ENCODE measurements around the gene ASPG.

Gene ASPG

DNA sequence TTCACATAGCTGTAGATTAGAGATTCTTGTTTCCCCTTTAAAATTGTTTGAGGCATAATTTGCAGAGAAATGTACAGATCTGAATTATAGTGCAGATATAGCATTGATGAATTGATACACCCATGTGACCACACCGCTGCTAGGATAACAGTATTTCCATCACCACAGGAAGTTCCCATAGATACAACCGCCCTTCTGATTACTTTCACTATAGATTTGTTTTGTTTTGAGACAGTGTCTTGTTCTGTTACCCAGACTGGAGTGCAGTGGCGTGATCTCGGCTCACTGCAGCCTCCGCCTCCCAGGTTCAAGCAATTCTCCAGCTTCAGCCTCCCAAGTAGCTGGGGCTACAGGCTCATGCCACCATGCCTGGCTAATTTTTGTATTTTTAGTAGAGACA lies 8.8 kb upstream of the ASPG start:
- DNase-seq: no peak

DNA sequence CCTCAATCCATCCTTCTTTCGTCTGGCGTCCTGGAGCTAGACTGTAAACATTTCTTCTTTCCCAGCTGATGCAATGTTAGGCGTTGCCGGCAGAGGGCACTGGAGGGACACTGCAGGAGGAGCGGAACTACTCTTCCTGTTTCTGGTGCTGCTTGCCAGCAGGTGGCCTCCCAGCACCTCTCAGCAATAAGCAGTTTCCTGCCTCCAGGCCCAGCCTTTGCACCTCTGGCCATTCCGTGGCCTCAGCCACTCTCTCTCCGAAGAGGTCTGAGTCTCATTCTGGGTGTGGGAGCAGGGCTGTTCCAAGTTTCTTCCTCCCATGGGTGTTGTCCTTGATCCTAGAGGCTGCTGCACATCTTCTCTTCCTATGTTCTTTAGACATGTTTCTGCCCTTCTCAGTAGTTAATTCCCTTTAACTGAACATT lies 7.5 kb upstream of the ASPG start:
- DNase-seq: peak; percentile 90

DNA sequence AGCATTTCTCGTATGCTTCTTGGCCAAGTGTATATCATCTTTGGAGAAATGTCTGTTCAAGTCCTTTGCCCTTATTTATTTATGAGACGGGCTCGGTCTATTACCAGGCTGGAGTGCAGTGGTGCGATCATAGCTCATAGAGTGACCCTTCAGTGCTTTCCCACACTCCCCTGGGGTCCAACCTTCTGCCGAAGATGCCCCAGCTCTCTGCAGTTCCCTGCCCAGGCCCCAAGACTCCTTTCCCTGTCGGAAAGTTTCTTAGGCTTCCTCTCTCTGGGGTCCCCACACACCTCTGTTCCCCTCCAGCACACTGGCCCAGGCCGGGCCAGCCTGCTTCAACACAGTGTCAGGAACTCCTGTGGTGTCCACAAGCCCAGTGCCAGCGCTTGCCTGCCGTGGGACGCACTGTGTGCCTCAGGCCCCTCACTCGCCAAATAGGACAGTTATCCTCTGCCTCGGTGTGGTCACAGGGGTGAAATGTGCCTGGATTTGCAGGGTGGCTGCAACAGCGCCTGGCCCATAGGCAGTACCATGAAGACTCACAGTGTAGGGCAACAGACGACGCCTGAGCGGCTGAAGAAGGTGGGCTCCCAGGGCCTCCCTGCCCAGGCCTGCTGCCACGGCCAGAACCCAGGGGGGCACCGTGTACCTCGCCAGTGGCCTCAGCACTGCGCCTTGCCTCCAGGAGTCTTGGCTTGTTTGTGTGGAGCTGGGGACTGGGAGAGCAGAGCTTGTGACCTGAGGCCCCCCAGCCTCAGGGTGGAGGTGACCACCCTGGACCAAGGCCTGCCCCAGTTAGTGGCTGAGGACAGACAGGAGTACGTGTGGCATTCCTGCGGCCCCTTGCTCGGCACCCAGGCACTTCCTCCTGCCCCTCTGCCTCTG lies 4.9 kb upstream of the ASPG start:
- no peak for DNase-seq

DNA sequence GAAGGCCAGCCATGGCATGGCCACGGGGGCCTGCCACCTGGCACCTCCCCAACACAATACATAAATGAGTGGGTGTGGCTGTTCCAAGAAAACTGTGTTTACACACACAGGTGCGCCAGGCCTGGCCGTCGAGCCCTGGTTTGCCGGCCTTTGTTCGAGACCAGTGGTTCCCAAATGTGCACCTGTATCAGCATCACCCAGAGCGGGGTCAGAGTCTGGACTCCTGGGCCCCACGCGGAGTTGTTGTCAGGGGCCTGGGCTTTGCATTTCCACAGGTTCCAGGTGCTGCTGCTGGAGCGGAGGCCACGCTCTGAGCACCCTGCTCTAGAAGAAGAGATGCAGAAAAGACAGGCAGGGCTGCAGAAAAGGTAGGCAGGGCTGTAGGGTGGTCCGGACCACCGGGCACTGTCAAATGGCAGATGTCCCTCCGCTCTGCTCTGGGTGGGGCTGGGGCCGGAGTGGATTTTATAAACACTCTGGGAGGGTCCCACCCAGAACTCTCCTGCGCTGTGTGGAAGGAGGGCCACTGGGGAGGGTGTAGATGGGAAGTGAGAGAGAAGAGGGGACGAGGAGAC lies 4.2 kb upstream of the ASPG start:
- DNase-seq: no peak

DNA sequence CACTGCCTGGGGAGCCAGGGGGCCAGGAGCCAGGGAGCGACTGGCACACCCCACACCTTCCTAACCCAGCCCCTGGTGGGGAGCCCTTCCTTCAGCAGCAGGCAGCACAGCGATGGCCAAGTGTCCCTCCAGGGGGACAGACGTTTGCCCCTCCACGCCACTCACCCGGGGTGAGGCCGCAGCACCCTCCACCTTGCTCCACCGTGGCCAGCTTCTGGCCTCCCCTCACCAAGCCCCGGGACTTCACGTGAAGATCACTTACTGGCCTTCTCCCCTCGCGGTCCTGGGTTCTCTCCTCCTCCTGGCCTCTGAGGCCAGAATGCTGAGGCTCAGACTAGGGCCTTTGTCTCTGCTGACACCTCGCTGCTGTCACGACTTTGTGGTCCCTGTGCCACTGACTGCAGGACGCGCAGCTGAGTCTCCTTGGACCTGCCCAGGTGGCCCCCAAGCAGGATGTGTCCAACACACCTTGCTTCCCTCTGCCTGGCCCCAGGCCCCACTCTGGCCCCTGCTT lies 3.5 kb upstream of the ASPG start:
- no peak for DNase-seq

DNA sequence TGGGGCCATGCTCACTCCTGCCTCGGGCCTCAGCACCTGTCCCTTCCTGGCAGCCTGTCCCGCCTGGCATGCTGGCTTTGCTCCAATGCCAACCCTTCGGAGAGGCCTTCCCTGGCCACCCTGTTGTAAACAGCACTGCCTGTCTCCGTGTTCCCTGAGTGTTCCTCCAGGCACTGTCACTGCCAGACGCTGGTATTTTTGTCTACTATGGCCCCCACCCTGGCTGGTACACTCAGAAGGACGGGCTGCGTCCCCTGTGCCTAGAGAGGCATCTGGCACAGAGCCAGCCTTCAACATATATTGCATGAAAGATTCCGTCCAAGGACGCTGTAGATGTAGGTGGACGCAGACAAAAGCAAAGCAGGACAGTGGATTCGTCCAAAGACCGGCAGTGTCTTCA lies 2.7 kb upstream of the ASPG start:
- peak; percentile 40 for DNase-seq

DNA sequence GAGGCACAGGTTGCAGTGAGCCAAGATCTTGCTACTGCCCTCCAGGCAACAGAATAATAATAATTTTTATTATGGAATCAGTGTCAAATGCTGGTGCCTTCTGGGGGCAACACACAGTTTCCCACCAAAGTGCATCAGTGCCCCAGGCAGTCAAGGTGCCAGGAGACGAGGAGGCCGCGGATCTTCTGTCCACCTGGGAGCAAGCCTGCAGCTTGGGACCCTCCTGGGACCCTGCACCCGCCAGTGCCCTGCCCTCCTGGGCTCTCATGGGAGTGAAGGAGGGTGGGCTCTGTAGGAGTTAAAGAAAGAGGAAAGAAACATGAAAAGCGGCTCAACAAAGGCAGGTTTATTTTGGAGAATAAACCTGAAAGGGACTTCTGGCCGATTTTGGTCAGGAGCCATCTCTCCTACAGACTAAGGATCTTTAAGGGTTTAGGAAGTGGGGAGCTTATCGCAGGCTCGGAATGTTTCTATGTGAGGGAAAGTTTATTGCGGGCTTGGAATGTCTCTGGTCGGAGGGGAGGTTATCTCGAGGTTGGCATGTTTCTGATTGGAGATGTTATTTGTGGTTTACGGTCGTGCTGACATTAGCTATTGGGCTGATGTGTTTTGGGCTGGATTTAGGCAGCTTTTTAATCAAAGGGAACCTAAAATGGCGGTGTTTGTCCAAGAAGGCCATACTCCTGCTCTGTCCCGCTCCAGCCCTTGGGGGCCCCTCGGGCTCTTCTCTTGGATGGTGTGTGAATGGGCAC lies 1.1 kb upstream of the ASPG start:
- DNase-seq: peak; percentile 40

DNA sequence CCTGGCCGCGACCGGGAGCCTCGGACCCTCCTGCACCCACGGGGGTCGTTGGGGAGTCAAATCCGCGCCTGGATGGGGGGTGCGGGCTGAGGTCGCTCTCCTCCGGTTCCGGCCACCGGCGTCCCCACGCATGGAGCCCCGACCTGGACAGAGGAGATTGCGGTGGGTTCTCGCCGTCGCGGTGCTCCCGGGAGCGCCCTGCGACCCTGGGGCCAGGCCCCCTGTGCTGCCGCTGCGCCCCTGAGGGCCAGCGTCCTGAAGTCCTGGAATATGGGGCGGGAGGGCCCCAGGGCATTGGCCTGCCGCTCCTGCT lies 345 bp downstream of the ASPG start:
- DNase-seq: no peak

DNA sequence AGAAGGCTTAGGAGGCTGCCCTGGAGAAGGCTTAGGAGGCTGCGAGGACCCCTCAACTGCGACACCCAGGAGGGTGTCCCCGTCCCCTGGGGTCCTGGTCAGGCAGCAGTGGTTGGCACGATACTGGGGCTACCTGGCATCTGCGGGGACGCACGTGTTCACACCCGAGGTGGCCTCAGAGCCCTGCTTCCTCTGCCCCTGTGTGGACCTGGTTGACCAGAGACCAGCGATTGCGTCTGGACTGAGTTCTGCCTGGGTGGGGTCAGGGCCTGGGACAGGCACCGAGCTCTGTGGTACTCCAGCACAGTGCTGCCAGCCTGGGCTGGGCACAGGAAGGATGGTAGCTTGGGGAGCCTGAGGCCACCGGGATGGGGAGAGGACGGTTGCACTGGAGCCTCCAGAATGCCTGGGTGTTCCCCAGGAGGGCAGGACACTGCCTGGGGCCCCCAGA lies 735 bp downstream of the ASPG start:
- peak; percentile 38 for DNase-seq

DNA sequence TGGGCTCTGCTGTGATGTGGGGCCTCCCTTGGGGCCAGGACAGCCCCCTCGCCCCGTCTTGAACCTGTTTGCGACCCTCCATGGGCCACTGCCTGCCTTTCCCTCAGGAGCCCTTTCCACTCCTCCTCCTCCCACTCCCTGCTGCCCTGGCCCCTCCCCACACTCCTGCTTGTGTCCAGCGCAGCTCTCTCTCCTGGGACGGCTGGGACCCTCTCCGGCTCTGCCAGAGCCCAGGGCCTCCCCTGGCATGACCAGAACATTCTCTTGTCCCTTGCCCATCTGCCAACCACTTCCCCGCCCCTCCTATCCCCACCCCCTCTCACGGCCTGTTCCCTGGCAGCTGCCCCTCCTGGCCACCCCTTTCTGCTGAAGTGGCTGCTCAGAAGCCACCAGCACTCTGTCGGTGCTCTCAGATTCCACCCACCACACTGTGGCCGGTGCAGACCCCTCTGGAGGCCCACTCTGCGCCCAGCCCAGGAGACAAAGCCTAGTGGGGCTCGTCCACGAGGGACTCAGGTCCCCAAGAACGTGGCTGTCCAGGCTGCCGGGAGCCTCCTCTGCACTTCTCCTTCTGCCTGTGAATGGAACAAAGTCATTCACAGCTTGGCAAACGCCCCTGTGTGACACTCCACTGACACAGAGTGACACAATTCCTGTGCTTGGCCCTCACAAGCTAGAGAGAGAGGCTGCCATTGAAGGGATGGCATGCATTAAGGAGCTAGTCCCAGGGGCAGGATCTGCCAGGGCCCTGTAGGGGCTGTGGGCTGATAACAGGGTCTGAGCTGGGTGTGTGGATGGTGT lies 1.4 kb downstream of the ASPG start:
- peak; percentile 35 for DNase-seq

DNA sequence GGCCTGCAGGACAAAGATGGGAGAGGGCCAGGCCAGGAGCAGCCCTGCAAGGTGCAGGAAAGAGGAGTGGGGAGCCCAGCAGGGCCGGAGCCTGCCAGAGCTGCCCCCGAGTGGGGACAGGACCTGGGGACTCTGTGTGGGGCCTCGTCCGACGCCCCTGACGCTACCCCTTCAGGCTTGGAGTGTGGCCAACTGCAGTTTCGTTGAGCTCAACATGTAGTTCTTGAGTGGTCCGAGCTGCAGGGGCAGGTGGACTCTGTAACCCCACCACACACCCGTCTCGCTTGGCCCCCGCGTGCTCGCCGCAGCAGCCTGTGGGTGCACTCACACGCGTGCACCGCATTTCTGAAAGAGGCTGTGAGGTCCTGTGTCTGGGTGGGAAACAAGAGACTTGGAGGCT lies 2.0 kb downstream of the ASPG start:
- DNase-seq: no peak

DNA sequence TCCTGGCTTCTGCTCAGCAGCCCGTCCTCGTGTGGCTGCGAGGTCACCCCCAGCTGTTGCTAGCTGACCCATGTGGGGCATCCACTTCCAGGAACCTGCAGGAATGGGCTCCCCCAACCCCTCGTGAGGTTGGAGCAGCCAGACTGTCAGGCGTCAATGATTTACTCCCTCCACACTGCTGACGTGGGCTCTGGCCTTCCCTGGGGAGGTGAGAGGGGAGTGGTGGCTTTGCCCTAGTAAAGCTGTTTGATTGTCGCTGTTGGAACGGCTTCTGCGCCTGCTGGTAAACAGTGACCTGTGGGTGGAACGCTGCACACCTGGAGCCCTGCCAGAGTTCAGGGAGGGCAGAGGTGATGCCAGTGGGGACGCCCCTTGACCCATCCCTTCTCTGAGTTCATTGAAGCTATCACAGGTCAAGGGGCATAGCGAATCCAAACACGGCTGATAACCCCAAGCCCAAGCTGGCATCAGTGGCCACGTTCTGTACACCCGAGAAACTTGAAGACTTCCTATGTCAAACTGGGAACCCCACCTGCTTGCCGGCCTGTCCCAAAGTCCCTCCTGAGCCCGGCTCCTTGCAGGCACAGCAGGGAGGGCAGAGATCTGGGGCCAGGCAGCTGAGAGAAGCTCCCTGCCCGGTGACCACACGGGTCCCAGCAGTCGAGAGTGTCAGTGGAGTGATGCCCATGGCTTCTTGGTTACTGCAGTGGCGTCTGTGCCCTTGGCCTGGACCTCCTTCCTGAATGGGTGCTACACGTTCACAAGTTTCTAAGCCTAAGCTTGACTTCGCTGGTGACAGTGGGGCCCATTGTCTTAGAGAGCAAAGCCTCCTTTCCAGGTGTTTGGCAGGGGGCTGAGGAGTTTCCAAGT lies 2.7 kb downstream of the ASPG start:
- no peak for DNase-seq

DNA sequence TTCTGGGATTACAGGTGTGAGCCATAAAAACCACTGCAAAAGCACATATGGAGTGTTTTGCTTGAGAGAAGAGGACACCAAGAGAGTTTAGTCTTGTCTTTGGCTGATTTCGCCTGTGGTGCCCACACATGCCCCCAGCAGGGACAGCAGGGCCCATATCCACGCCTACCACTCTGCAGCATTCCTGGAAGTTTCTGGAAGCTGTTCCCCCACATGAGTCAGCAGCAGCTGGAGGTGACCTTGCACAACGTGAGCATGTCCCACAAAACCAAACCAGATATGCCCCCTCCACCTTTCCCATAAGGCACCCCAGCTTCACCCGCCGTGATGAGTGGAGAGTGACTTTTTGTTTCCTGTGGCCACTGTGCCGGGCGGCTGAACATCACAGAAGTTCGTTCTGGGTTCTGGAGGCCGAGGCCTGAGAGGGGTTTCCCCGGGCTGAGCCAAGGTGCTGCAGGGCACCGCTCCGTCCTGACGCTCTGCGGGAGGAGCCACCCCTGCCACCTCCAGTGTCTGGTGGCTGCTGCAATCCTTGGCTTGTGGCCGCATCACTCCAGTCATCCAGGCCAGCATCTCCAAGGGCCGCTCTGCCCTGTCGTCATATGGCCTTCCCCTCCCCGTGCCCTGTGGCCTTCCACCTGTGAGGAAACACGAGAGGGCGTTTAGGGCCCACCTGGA lies 4.7 kb downstream of the ASPG start:
- DNase-seq: no peak

DNA sequence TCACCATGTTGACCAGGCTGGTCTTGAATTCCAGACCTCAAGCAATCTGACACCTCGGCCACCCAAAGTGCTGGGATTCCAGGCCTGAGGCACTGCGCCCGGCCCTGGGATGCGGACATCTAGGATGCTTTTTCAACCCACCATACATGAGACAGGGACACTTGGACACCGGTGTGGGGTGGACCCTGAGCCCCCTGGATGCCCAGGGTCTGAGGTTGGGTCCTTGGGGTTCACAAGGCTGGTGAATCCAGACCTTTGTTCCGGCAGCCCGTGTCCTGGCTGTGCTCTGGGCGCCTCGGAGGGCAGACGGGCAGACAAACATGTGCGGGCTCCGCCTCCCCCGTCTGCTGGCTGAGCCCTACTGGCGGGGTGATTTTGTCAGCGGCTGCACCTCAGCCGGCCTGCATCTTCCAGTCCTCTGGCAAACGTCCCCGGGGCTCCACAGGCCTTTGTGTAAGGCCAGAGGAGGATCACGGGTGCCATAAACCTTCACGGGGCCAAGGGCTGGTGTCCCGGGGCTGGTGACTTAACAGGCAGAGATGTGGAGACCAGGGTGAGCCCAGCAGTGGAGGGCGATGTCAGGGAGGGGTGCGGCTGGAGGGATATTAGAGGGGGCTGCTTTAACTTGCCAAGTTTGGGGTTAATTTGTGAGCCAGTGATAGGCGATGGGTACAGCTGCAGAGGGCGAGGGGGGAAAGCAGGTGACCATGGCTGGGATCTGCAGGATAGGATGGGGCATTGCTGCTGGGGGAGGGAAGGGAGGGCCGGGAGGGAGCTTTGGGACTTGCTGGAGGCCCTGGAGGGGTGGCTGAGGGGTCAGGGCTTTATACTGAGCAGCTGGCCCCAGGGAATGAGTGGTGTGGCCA lies 5.8 kb downstream of the ASPG start:
- no peak for DNase-seq

DNA sequence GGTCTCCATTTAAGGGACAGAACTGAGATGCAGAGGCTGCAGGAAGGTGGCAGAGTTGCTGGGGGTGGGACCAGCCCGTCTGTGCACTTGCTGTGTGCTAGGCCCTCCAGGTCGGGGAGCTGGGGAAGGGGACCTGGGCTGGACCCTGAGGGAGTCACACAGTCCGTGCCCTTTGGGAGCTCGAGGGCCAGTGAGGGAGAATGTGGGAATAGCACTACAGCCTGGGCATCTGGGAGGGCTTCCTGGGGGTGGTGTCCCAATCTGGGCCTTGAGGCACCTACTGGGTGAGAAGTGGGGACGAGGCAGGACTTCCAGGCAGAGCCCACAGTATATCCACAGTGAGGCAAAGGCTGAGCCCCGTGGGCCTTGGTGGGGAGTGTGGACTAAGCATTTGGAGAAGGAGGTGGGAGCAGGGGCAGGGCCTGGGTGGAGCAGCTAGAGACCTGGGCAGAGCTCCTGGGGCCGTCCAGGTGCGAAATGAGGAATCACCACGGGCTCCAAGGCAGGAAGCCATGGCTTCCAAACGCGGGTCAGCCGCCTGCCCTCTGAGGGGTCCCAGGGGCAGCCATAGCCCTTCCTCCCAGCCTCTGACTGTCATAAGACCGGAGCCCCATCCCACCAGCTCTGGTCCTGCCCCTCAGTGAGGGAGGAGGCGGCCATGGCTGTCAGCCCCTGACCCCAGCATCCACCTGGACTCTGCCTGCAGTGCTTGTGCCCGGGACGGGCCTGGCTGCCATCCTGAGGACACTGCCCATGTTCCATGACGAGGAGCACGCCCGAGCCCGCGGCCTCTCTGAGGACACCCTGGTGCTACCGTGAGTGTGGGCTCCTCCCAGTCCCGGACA lies 6.6 kb downstream of the ASPG start:
- DNase-seq: peak; percentile 41

DNA sequence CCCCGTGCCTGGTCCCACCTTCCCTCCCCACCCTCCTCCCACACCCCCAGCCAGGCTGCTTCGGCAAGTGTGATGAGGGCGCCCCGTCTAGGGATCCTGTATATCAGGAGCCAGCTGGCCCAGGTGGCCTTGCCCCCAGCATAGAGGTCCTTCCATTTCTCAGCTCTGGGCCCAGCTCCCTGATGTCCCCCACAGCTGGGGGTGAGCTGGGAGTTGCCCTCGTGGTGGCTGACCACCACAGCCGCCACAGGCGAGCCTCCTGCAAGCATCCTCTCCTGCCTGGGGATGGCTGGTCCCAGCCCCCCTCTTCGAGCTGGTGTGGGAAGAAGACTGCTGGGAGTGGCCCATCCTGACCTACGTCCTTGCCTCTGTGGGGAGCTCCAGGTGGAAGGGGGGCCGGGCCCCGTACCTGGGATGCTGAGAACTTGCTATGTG lies 7.4 kb downstream of the ASPG start:
- no peak for DNase-seq

DNA sequence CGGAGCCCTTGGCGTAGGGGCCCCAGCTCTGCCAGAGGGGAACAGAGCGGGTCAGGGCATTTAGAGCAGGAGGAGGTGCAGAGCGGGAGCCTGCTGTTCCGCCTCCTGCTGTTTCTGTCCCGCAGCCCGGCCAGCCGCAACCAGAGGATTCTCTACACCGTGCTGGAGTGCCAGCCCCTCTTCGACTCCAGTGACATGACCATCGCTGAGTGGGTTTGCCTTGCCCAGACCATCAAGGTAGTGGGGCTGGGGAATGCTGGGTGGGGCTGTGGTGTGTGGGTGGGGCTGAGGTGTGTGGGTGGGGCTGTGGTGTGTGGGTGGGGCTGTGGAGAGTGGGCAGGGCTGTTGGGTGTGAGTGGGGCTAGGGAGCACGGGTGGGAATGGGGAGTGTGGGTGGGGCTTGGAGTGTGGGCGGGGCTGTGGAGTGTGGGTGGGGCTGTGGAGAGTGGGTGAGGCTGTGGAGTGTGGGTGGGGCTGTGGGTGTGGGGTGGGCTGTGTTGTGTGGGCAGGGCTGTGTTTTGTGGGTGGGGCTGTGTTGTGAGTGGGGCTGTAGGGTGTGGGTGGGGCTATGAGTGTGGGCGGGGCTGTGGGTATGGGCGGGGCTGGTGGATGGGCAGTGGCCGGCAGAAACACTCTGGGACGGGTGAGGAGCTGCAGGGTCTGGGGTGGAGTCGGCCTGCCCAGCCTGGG lies 8.0 kb downstream of the ASPG start:
- DNase-seq: no peak

DNA sequence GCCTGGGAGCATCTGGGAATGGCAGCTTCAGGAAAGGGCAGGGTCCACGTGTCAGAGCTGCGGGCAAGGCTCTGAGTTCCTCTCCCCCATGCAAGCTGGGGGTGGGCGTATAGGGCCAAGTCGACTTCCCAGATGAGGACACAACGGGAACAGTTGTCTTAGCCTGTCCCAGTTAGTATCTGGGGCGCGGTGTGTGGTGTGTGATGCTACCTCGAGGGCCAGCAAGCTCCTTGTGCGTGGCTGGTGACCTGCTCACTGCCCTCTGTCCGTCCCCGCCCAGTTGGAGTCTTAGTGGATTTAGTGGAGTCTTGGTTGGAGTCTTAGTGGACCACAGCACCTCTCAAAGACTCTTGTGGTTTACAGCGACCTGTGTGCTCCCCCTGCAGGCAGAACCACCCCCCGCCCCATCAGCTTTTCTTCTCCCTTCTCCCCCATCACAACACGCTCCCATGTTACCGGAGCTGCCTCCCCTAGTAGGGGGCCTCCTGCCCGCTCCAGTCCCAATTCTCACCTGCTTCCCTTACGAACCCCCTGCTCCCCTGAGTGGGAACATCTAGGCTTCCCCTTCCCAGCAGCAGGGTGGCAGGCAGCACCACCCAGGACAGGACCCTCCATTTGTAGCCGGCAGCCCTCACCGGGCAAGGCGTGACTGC lies 8.7 kb downstream of the ASPG start:
- no peak for DNase-seq
